Esophagus squamous epithelium (tissue), 4 donors: ENCODE data around the gene NHLH2.

Experiments
- CTCF ChIP-seq, 6 experiments: fragments of 450-650 bp in 4 of 6; fragments of 200-600 bp in 2 of 6; sonication (generic) in 2 of 6; IDR thresholded peaks; one replicate each; pipeline ENCODE4 v1.5.1; 2016 to 2019; ENCODE audit warnings: antibody characterized with exemption in 6 of 6, mild to moderate bottlenecking in 4 of 6, moderate library complexity in 4 of 6
- POLR2A ChIP-seq, 4 donors: fragments of 450-650 bp; IDR thresholded peaks; one replicate each; pipeline ENCODE4 v1.6.1; 2017; ENCODE audit warnings: antibody characterized with exemption in 4 of 4, mild to moderate bottlenecking in 4 of 4, moderate library complexity in 3 of 4

- no peak for TF ChIP-seq CTCF (IDR thresholded peaks at IDR 0.05)
- no peak for TF ChIP-seq POLR2A (IDR thresholded peaks at IDR 0.05)
Observed at GRCh38 chr1:115814685-115815398, 26.1 kb downstream of the NHLH2 start.
